AG04450 (cell line): ENCODE data around the gene FAR1. TPM values are rescaled to one million over a fixed set of nuclear protein-coding genes. Genes with fewer than 3 reads are reported as not detected.

Experiments used
- CTCF ChIA-PET: fragments of 300-600, 350-600 bp; formaldehyde crosslinking; extraction: SDS; loops from one replicate; lab custom pipeline; 2022; ENCODE audit warnings: antibody characterized with exemption, inconsistent platforms; lab: Charles Lee
- POLR2A ChIA-PET: fragments of 350-600 bp; formaldehyde crosslinking; extraction: SDS; loops from one replicate; lab custom pipeline; 2021; ENCODE audit warnings: antibody characterized with exemption, inconsistent platforms; lab: Yijun Ruan, JAX
- DNase-seq: peaks from one replicate; pipeline ENCODE4 v3.0.0-alpha.2; 2011; ENCODE audit warnings: low read depth, low spot score
- H3K27ac ChIP-seq: one replicate; pipeline ENCODE4 v1.5.1; 2012; ENCODE audit warnings: low read depth, low read length, control low read depth
- H3K27me3 ChIP-seq: one replicate; pipeline ENCODE4 v1.6.0; 2012; ENCODE audit warnings: low read length; ENCODE audit not compliant: control insufficient read depth, insufficient read depth
- H3K4me3 ChIP-seq: 2 replicates; pipeline ENCODE4 v1.5.1; 2011; ENCODE audit warnings: mild to moderate bottlenecking, low read depth, low read length, control low read depth
- H3K9me3 ChIP-seq: 2 replicates; pipeline ENCODE4 v1.5.1; 2012; ENCODE audit warnings: low read length; ENCODE audit not compliant: control insufficient read depth, insufficient read depth
- CTCF ChIP-seq: IDR thresholded peaks from 2 replicates; pipeline ENCODE4 v1.5.1; 2011; ENCODE audit warnings: low read depth, low read length, control low read depth, inconsistent platforms
- polyA plus RNA-seq: library from polyadenylated mRNA; depleted of rRNA; stranded (reverse); fragments of >200 nt; gene quantifications from 2 replicates; pipeline ENCODE4 v1.2.3, GENCODE V29; 2011

The FAR1 gene
- polyA plus RNA-seq, 1 experiment, result 71.7 TPM

GRCh38 chr11:13767471-13767870 lies 99.0 kb downstream of the FAR1 start:
- no peak for DNase-seq
- Histone ChIP-seq H3K27me3 (peaks cover 4% of the 10 kb centered on the region), H3K27ac (no peak overlapping the region), H3K9me3 (no peaks in the 10 kb centered on the region), H3K4me3 (no peak overlapping the region)
- no peak for TF ChIP-seq CTCF
- CTCF ChIA-PET, result no interaction called here
- POLR2A ChIA-PET, result no interaction called here

GRCh38 chr11:13769188-13769587 lies 100.7 kb downstream of the FAR1 start:
- CTCF ChIA-PET, result interaction anchor here (1.2 kb wide), 1 partner anchor 380 kb away, joined by 3 read pairs; no protein-coding TSS in a partner anchor

GRCh38 chr11:13771151-13771550 lies 102.7 kb downstream of the FAR1 start:
- Histone ChIP-seq H3K27ac (no peak overlapping the region), H3K9me3 (no peaks in the 10 kb centered on the region), H3K4me3 (no peak overlapping the region), H3K27me3 (peaks cover 4% of the 10 kb centered on the region)
- ChIA-PET CTCF (no interaction called here), POLR2A (no interaction called here)
- DNase-seq, result no peak
- TF ChIP-seq CTCF, result no peak

More at GRCh38 chr11:13769188-13769587, 100.7 kb downstream of the FAR1 start:
- Histone ChIP-seq H3K27ac (no peak overlapping the region), H3K27me3 (peaks cover 4% of the 10 kb centered on the region), H3K4me3 (no peak overlapping the region), H3K9me3 (no peaks in the 10 kb centered on the region)
- no peak for DNase-seq
- TF ChIP-seq CTCF, result no peak
- POLR2A ChIA-PET, result no interaction called here

GRCh38 chr11:13772223-13773046 lies 104.0 kb downstream of the FAR1 start:
- TF ChIP-seq CTCF, result peak; percentile 46
- peaks cover 4% of the 10 kb centered on the region for H3K27me3 ChIP-seq
- POLR2A ChIA-PET, result no interaction called here
- CTCF ChIA-PET, result interaction anchor here (0.6 to 2.0 kb wide), 15 partner anchors 9 to 480 kb away, joined by 3 to 11 read pairs (median 5); no protein-coding TSS in a partner anchor
- H3K27ac ChIP-seq, result no peak overlapping the region
- no peak overlapping the region for H3K4me3 ChIP-seq
- DNase-seq, result peak; percentile 10
- no peaks in the 10 kb centered on the region for H3K9me3 ChIP-seq

- CTCF ChIA-PET, result interaction anchor here (1.5 kb wide), 1 partner anchor 374 kb away, joined by 4 read pairs; no protein-coding TSS in a partner anchor
These were observed 107.0 kb downstream of the FAR1 start for GRCh38 chr11:13775471-13775870.

More at GRCh38 chr11:13775471-13775870, 107.0 kb downstream of the FAR1 start:
- Histone ChIP-seq H3K9me3 (no peaks in the 10 kb centered on the region), H3K27ac (no peak overlapping the region), H3K27me3 (peaks cover under 1% of the 10 kb centered on the region), H3K4me3 (no peak overlapping the region)
- no peak for DNase-seq
- no peak for TF ChIP-seq CTCF
- POLR2A ChIA-PET, result no interaction called here
